NCI-H146 treated with DMSO at 0.1 percent for 48 hours (cell line): Measurements from ENCODE around the gene SNX13.
"Not testable (repeated sequence)": the region's sequence is repeated elsewhere in the genome, so short reads cannot be mapped to it uniquely, and the experiment has no call there.

ENCODE experiments used
- DNase-seq: peaks from one replicate; lab custom pipeline; 2025; ENCODE audit not compliant: unreplicated experiment; lab: John Stamatoyannopoulos, UW

The SNX13 gene

GRCh38 chr7:17915796-17916195 lies 24.5 kb downstream of the SNX13 start:
- no peak for DNase-seq

- no peak for DNase-seq
Observed at GRCh38 chr7:17915168-17915567, 25.1 kb downstream of the SNX13 start.

- DNase-seq: no peak
Observed at GRCh38 chr7:17913250-17913649, 27.0 kb downstream of the SNX13 start.

- DNase-seq: no peak
Observed at GRCh38 chr7:17912536-17913235, 27.6 kb downstream of the SNX13 start.

- no peak for DNase-seq
Observed at GRCh38 chr7:17912050-17912449, 28.2 kb downstream of the SNX13 start.

GRCh38 chr7:17910377-17910776 lies 29.9 kb downstream of the SNX13 start:
- no peak for DNase-seq

GRCh38 chr7:17909310-17909709 lies 31.0 kb downstream of the SNX13 start:
- not testable (repeated sequence) for DNase-seq

- DNase-seq: no peak
Observed at GRCh38 chr7:17907014-17907413, 33.3 kb downstream of the SNX13 start.

GRCh38 chr7:17903337-17903736 lies 37.0 kb downstream of the SNX13 start:
- no peak for DNase-seq

GRCh38 chr7:17902599-17902998 lies 37.7 kb downstream of the SNX13 start:
- DNase-seq: no peak

- no peak for DNase-seq
Observed at GRCh38 chr7:17900464-17900863, 39.8 kb downstream of the SNX13 start.

GRCh38 chr7:17898111-17898510 lies 42.2 kb downstream of the SNX13 start:
- no peak for DNase-seq

GRCh38 chr7:17887286-17887685 lies 53.0 kb downstream of the SNX13 start:
- DNase-seq: no peak

GRCh38 chr7:17882685-17883084 lies 57.6 kb downstream of the SNX13 start:
- no peak for DNase-seq

GRCh38 chr7:17879075-17879661 lies 61.1 kb downstream of the SNX13 start:
- no peak for DNase-seq

- DNase-seq: no peak
Observed at GRCh38 chr7:17878627-17879026, 61.7 kb downstream of the SNX13 start.

- DNase-seq: no peak
Observed at GRCh38 chr7:17871815-17872533, 68.3 kb downstream of the SNX13 start.

- DNase-seq: no peak
Observed at GRCh38 chr7:17870406-17870805, 69.9 kb downstream of the SNX13 start.

- DNase-seq: no peak
Observed at GRCh38 chr7:17863809-17864143, 76.5 kb downstream of the SNX13 start.

GRCh38 chr7:17863095-17863808 lies 77.0 kb downstream of the SNX13 start:
- DNase-seq: no peak

GRCh38 chr7:17856251-17856650 lies 84.0 kb downstream of the SNX13 start:
- no peak for DNase-seq

GRCh38 chr7:17855202-17855601 lies 85.1 kb downstream of the SNX13 start:
- DNase-seq: no peak
